GM23338 (cell line): ENCODE measurements around the gene AHI1.

Experiments
- EZH2 ChIP-seq: fragments of 200-600 bp; sonication (generic); IDR thresholded peaks from one replicate; pipeline ENCODE4 v1.8.0; 2017; ENCODE audit warnings: antibody characterized with exemption, mild to moderate bottlenecking, low read depth; ENCODE audit not compliant: unreplicated experiment
- NANOG ChIP-seq: IDR thresholded peaks from 2 replicates; pipeline ENCODE4 v1.6.1; 2016; ENCODE audit warnings: antibody characterized with exemption, borderline replicate concordance
- POLR2AphosphoS5 ChIP-seq: IDR thresholded peaks from 2 replicates; pipeline ENCODE4 v1.6.1; 2016; ENCODE audit warnings: antibody characterized with exemption, low read depth
- REST ChIP-seq: IDR thresholded peaks from one replicate; pipeline ENCODE4 v1.6.1; 2018; ENCODE audit warnings: antibody characterized with exemption; ENCODE audit not compliant: unreplicated experiment
- TF ChIP-seq, protein P1 (sequence below), 2 experiments: fragments of 200-600 bp in 1 of 2; sonication (generic) in 1 of 2; conservative IDR thresholded peaks; 2 replicates each; pipeline versions ENCODE4 v1.5.1 to v1.6.1; 2016 to 2017; ENCODE audit warnings: antibody characterized with exemption in 2 of 2, low read depth in 2 of 2, mild to moderate bottlenecking in 2 of 2, moderate library complexity in 1 of 2

DNA sequence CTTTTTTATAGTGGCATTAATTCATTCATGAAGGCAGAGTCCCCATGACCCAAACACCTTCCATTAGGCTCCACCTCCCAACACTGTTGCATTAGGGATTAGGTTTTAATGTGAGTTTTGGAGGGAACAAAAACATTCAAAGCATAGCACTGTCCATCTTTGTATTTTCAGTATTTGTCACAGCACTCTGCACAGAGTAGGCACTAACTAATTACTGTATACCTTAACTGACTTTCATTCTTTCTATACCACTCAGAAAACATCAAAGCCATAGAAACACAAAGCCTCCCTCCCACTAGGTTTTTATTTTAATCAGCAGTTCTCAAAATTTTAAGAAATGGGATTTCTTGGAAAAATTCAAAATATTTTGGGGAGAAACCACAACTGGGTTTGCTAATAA is 21.8 kb upstream of the AHI1 start:
- TF ChIP-seq POLR2AphosphoS5 (no peak), EZH2 (no peak), REST (no peak), NANOG (no peak)
- TF ChIP-seq, protein P1, sequence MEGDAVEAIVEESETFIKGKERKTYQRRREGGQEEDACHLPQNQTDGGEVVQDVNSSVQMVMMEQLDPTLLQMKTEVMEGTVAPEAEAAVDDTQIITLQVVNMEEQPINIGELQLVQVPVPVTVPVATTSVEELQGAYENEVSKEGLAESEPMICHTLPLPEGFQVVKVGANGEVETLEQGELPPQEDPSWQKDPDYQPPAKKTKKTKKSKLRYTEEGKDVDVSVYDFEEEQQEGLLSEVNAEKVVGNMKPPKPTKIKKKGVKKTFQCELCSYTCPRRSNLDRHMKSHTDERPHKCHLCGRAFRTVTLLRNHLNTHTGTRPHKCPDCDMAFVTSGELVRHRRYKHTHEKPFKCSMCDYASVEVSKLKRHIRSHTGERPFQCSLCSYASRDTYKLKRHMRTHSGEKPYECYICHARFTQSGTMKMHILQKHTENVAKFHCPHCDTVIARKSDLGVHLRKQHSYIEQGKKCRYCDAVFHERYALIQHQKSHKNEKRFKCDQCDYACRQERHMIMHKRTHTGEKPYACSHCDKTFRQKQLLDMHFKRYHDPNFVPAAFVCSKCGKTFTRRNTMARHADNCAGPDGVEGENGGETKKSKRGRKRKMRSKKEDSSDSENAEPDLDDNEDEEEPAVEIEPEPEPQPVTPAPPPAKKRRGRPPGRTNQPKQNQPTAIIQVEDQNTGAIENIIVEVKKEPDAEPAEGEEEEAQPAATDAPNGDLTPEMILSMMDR (conservative IDR thresholded peaks at IDR 0.05; ENCODE audit: low read depth in 2 of 2) = no peak
